Liver (tissue), 9 donors: ENCODE data around the gene SRGAP1. TPM values are rescaled to one million over a fixed set of nuclear protein-coding genes. Genes with fewer than 3 reads are reported as not detected.

ENCODE experiments used
- DNase-seq: peaks from one replicate; pipeline ENCODE4 v3.0.0-alpha.2; 2017; ENCODE audit warnings: low spot score
- H3K27ac ChIP-seq, 2 donors: one replicate each; pipeline ENCODE4 v1.7.0; 2013; ENCODE audit warnings: inconsistent platforms in 2 of 2, low read length in 2 of 2, control low read depth in 1 of 2, low read depth in 1 of 2, mild to moderate bottlenecking in 1 of 2
- H3K27me3 ChIP-seq, 4 donors: one replicate each; pipeline versions ENCODE4 v1.6.1 to v1.7.0; 2013; ENCODE audit warnings: low read length in 3 of 4, inconsistent platforms in 1 of 4, mild to moderate bottlenecking in 1 of 4, moderate library complexity in 1 of 4; ENCODE audit not compliant: control insufficient read depth in 4 of 4, insufficient read depth in 4 of 4
- H3K36me3 ChIP-seq, 4 donors: one replicate each; pipeline versions ENCODE4 v1.6.1 to v1.7.0; 2013; ENCODE audit warnings: low read length in 3 of 4, mild to moderate bottlenecking in 3 of 4, low read depth in 1 of 4, moderate library complexity in 1 of 4; ENCODE audit not compliant: control insufficient read depth in 4 of 4, insufficient read depth in 3 of 4
- H3K4me1 ChIP-seq, 4 donors: one replicate each; pipeline versions ENCODE4 v1.6.1 to v1.7.0; 2013; ENCODE audit warnings: low read length in 3 of 4, mild to moderate bottlenecking in 3 of 4, moderate library complexity in 1 of 4; ENCODE audit not compliant: control insufficient read depth in 4 of 4, insufficient read depth in 4 of 4
- H3K4me3 ChIP-seq, 3 donors: one replicate each; pipeline versions ENCODE4 v1.6.1 to v1.7.0; 2013; ENCODE audit warnings: low read length in 3 of 3, control low read depth in 1 of 3, low read depth in 1 of 3, mild to moderate bottlenecking in 1 of 3
- H3K9ac ChIP-seq, 2 donors: one replicate each; pipeline ENCODE4 v1.7.0; 2013; ENCODE audit warnings: low read length in 2 of 2, mild to moderate bottlenecking in 2 of 2, moderate library complexity in 2 of 2, control low read depth in 1 of 2, low read depth in 1 of 2
- H3K9me3 ChIP-seq, 4 donors: one replicate each; pipeline versions ENCODE4 v1.6.1 to v1.7.0; 2013; ENCODE audit warnings: low read length in 3 of 4; ENCODE audit not compliant: control insufficient read depth in 4 of 4
- EGR1 ChIP-seq, 2 donors: IDR thresholded peaks; 2 replicates each; pipeline ENCODE4 v1.6.1; 2016 to 2018; ENCODE audit warnings: antibody characterized with exemption in 2 of 2, low read depth in 2 of 2
- FOXA1 ChIP-seq: IDR thresholded peaks from 2 replicates; pipeline ENCODE4 v1.6.1; 2016; ENCODE audit warnings: antibody characterized with exemption
- FOXA2 ChIP-seq: IDR thresholded peaks from 2 replicates; pipeline ENCODE4 v1.6.1; 2016; ENCODE audit warnings: antibody characterized with exemption
- GABPA ChIP-seq, 2 donors: IDR thresholded peaks in 1 of 2; conservative IDR thresholded peaks in 1 of 2; 2 replicates each; pipeline ENCODE4 v1.6.1; 2016; ENCODE audit warnings: antibody characterized with exemption in 2 of 2, mild to moderate bottlenecking in 1 of 2, moderate library complexity in 1 of 2
- HNF4A ChIP-seq, 2 donors: conservative IDR thresholded peaks; 2 replicates each; pipeline ENCODE4 v1.6.1; 2016; ENCODE audit warnings: antibody characterized with exemption in 2 of 2, mild to moderate bottlenecking in 2 of 2
- HNF4G ChIP-seq: IDR thresholded peaks from 2 replicates; pipeline ENCODE4 v1.6.1; 2016; ENCODE audit warnings: antibody characterized with exemption
- JUND ChIP-seq, 2 donors: IDR thresholded peaks; 2 replicates each; pipeline ENCODE4 v1.6.1; 2016; ENCODE audit warnings: antibody characterized with exemption in 2 of 2
- NR2F2 ChIP-seq: IDR thresholded peaks from 2 replicates; pipeline ENCODE4 v1.6.1; 2016; ENCODE audit warnings: antibody characterized with exemption
- RAD21 ChIP-seq, 2 donors: IDR thresholded peaks; 2 replicates each; pipeline ENCODE4 v1.6.1; 2016; ENCODE audit warnings: antibody characterized with exemption in 2 of 2, mild to moderate bottlenecking in 2 of 2
- RXRA ChIP-seq, 2 donors: IDR thresholded peaks; 2 replicates each; pipeline ENCODE4 v1.6.1; 2017 to 2018; ENCODE audit warnings: antibody characterized with exemption in 2 of 2, mild to moderate bottlenecking in 1 of 2
- SP1 ChIP-seq: IDR thresholded peaks from 2 replicates; pipeline ENCODE4 v1.6.1; 2018; ENCODE audit warnings: antibody characterized with exemption, mild to moderate bottlenecking
- TAF1 ChIP-seq: conservative IDR thresholded peaks from 2 replicates; pipeline ENCODE4 v1.6.1; 2016; ENCODE audit warnings: antibody characterized with exemption, mild to moderate bottlenecking
- YY1 ChIP-seq: IDR thresholded peaks from 2 replicates; pipeline ENCODE4 v1.6.1; 2016; ENCODE audit warnings: antibody characterized with exemption, mild to moderate bottlenecking
- WGBS: extraction: QIAGEN DNeasy Blood & Tissue Kit; methylation state at CpG from one replicate; pipeline ENCODE4 v1.1.7; 2013; 5-methylcytosine and 5-hydroxymethylcytosine counted together
- polyA plus RNA-seq, 2 donors: library from polyadenylated mRNA; stranded (reverse) in 1 of 2; unstranded in 1 of 2; fragments of 200-250 nt in 1 of 2; fragments of >200 nt in 1 of 2; fragmentation: Nextera tagmentation in 1 of 2; extraction: Ambion mirVana in 1 of 2; gene quantifications; one replicate each; pipeline versions ENCODE4 v1.2.1 to v1.2.3, GENCODE V29; 2013 to 2015
- total RNA-seq, 2 donors: library from RNA; depleted of rRNA; stranded (reverse); fragments of >200 nt; gene quantifications; one replicate each; pipeline ENCODE4 v1.2.3, GENCODE V29; 2014
- TF ChIP-seq, protein P1 (sequence below): IDR thresholded peaks from 2 replicates; pipeline ENCODE4 v1.6.1; 2016; ENCODE audit warnings: antibody characterized with exemption
- TF ChIP-seq, protein P2 (sequence below): IDR thresholded peaks from 2 replicates; pipeline ENCODE4 v1.6.1; 2016; ENCODE audit warnings: antibody characterized with exemption
- TF ChIP-seq, protein P3 (sequence below): IDR thresholded peaks from 2 replicates; pipeline ENCODE4 v1.6.1; 2016; ENCODE audit warnings: antibody characterized with exemption, mild to moderate bottlenecking
- TF ChIP-seq, protein P4 (sequence below): IDR thresholded peaks from 2 replicates; pipeline ENCODE4 v1.6.1; 2016; ENCODE audit warnings: antibody characterized with exemption
- TF ChIP-seq, protein P5 (sequence below): fragments of 150-350 bp; IDR thresholded peaks from 2 replicates; pipeline ENCODE4 v1.5.1; 2017; ENCODE audit warnings: improper control_type of control experiment, low read depth, low read length; ENCODE audit not compliant: missing input control
- donor health status: healthy.
- donor health status: healthy.
- donor health status: healthy.
- donor health status: healthy.
- donor health status: healthy.

Gene SRGAP1
- total and polyA plus RNA-seq, 4 donors = 0.28 to 1.3 (median 0.85) TPM

DNA sequence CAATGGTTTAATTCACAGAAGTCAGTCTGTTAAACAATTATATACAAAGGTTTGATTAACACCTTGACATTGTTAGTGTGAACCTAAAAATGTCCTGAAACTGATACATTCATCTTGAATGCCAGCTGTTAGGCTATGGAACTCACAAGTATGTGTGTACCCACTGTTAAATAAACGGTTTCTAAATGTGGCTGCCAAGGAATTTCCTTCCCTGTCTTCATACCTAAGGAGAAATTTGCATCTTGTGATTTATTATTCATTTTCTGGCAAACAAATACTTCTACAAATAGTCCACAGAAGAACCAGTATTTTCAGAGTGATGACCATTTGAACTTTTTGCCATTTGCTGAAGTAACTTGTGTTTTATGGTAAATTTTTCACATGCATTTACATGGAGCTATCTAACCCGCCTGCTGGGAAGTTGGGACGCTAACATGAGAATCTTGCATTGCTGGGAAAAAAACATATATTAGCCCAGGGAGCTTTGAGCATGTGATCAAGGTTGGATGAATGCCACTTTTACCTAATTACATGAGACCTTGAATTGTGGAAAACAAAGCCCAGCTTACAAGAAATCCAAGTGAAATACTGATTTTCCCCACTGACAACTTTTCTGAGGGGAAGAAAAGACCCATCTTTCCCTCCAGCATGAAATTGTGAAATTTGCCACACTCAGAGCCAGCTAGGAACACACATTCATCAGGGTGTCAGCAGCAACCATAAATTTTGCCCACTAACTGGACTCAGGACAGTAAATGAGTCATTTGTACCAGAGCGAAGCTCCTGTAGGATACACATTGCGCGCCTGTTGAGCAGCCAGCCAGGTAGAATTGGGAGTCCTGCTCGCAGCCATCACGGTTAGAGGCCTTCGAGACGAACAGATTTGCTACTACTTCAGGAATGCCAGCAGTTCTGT is 259.6 kb downstream of the SRGAP1 start:
- no peak for DNase-seq
- TF ChIP-seq NR2F2 (no peak), FOXA2 (no peak), JUND (IDR thresholded peaks at IDR 0.05) (no peak), SP1 (no peak), YY1 (no peak), HNF4G (no peak), RXRA (IDR thresholded peaks at IDR 0.05) (no peak), FOXA1 (no peak), RAD21 (IDR thresholded peaks at IDR 0.05) (no peak), TAF1 (no peak), HNF4A (conservative IDR thresholded peaks at IDR 0.05) (no peak), EGR1 (IDR thresholded peaks at IDR 0.05; ENCODE audit: low read depth in 2 of 2) (no peak), GABPA (IDR thresholded peaks at IDR 0.05 in 1 of 2, conservative IDR thresholded peaks at IDR 0.05 in 1 of 2) (no peak)
- TF ChIP-seq, protein P1, sequence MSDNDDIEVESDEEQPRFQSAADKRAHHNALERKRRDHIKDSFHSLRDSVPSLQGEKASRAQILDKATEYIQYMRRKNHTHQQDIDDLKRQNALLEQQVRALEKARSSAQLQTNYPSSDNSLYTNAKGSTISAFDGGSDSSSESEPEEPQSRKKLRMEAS = no peak
- TF ChIP-seq, protein P2, sequence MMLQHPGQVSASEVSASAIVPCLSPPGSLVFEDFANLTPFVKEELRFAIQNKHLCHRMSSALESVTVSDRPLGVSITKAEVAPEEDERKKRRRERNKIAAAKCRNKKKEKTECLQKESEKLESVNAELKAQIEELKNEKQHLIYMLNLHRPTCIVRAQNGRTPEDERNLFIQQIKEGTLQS = no peak
- TF ChIP-seq, protein P3, sequence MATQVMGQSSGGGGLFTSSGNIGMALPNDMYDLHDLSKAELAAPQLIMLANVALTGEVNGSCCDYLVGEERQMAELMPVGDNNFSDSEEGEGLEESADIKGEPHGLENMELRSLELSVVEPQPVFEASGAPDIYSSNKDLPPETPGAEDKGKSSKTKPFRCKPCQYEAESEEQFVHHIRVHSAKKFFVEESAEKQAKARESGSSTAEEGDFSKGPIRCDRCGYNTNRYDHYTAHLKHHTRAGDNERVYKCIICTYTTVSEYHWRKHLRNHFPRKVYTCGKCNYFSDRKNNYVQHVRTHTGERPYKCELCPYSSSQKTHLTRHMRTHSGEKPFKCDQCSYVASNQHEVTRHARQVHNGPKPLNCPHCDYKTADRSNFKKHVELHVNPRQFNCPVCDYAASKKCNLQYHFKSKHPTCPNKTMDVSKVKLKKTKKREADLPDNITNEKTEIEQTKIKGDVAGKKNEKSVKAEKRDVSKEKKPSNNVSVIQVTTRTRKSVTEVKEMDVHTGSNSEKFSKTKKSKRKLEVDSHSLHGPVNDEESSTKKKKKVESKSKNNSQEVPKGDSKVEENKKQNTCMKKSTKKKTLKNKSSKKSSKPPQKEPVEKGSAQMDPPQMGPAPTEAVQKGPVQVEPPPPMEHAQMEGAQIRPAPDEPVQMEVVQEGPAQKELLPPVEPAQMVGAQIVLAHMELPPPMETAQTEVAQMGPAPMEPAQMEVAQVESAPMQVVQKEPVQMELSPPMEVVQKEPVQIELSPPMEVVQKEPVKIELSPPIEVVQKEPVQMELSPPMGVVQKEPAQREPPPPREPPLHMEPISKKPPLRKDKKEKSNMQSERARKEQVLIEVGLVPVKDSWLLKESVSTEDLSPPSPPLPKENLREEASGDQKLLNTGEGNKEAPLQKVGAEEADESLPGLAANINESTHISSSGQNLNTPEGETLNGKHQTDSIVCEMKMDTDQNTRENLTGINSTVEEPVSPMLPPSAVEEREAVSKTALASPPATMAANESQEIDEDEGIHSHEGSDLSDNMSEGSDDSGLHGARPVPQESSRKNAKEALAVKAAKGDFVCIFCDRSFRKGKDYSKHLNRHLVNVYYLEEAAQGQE = no peak
- TF ChIP-seq, protein P4, sequence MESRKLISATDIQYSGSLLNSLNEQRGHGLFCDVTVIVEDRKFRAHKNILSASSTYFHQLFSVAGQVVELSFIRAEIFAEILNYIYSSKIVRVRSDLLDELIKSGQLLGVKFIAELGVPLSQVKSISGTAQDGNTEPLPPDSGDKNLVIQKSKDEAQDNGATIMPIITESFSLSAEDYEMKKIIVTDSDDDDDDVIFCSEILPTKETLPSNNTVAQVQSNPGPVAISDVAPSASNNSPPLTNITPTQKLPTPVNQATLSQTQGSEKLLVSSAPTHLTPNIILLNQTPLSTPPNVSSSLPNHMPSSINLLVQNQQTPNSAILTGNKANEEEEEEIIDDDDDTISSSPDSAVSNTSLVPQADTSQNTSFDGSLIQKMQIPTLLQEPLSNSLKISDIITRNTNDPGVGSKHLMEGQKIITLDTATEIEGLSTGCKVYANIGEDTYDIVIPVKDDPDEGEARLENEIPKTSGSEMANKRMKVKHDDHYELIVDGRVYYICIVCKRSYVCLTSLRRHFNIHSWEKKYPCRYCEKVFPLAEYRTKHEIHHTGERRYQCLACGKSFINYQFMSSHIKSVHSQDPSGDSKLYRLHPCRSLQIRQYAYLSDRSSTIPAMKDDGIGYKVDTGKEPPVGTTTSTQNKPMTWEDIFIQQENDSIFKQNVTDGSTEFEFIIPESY = no peak
- TF ChIP-seq, protein P5, sequence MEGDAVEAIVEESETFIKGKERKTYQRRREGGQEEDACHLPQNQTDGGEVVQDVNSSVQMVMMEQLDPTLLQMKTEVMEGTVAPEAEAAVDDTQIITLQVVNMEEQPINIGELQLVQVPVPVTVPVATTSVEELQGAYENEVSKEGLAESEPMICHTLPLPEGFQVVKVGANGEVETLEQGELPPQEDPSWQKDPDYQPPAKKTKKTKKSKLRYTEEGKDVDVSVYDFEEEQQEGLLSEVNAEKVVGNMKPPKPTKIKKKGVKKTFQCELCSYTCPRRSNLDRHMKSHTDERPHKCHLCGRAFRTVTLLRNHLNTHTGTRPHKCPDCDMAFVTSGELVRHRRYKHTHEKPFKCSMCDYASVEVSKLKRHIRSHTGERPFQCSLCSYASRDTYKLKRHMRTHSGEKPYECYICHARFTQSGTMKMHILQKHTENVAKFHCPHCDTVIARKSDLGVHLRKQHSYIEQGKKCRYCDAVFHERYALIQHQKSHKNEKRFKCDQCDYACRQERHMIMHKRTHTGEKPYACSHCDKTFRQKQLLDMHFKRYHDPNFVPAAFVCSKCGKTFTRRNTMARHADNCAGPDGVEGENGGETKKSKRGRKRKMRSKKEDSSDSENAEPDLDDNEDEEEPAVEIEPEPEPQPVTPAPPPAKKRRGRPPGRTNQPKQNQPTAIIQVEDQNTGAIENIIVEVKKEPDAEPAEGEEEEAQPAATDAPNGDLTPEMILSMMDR = no peak
- H3K4me1 ChIP-seq = no peaks in the 10 kb centered on the region
- no peaks in the 10 kb centered on the region for H3K27me3 ChIP-seq
- no peaks in the 10 kb centered on the region for H3K9me3 ChIP-seq
- H3K27ac ChIP-seq = no peak overlapping the region
- H3K36me3 ChIP-seq = no peaks in the 10 kb centered on the region
- no peak overlapping the region for H3K9ac ChIP-seq
- no peak overlapping the region for H3K4me3 ChIP-seq
- WGBS = 92% methylated on average over 10 of the region's 10 CpGs
